Left lung (tissue), 10 donors: Measurements from ENCODE around the gene EAF2. TPM values are rescaled to one million over a fixed set of nuclear protein-coding genes. Genes with fewer than 3 reads are reported as not detected.
A peak's percentile ranks its signal among the peaks of the same experiment; 100 is the strongest.

Experiments
- ATAC-seq: fragments of 200-7000 bp; cut with Tn5 transposase; one replicate; pipeline ENCODE4 v1.9.1; 2020; ENCODE audit warnings: moderate library complexity
- DNase-seq, 4 donors: peaks; one replicate each; pipeline ENCODE4 v3.0.0-alpha.2; 2013 to 2020
- H3K27ac ChIP-seq, 2 donors: fragments of 200-600 bp; sonication (generic) in 1 of 2; one replicate each; pipeline versions ENCODE4 v1.5.0 to v1.8.0; 2020 to 2021
- H3K27me3 ChIP-seq, 2 donors: fragments of 200-600 bp; sonication (generic) in 1 of 2; one replicate each; pipeline versions ENCODE4 v1.5.0 to v1.8.0; 2020 to 2021
- H3K36me3 ChIP-seq, 2 donors: fragments of 200-600 bp; sonication (generic) in 1 of 2; one replicate each; pipeline versions ENCODE4 v1.5.0 to v1.8.0; 2020 to 2021
- H3K4me1 ChIP-seq, 2 donors: fragments of 200-600 bp; one replicate each; pipeline ENCODE4 v1.8.0; 2021
- H3K4me3 ChIP-seq, 2 donors: fragments of 200-600 bp; sonication (generic) in 1 of 2; one replicate each; pipeline versions ENCODE4 v1.5.0 to v1.8.0; 2020 to 2021; ENCODE audit warnings: mild to moderate bottlenecking in 1 of 2
- H3K9me3 ChIP-seq, 2 donors: fragments of 200-600 bp; sonication (generic) in 1 of 2; one replicate each; pipeline versions ENCODE4 v1.5.0 to v1.8.0; 2020 to 2021
- CTCF ChIP-seq, 2 donors: fragments of 200-600 bp; sonication (generic) in 1 of 2; IDR thresholded peaks; one replicate each; pipeline versions ENCODE4 v1.5.0 to v1.8.0; 2021; ENCODE audit warnings: antibody characterized with exemption in 2 of 2
- intact Hi-C, 2 donors: fragments of 100-400 bp; cut with DNase I; formaldehyde crosslinking; loops; one replicate each; pipeline versions ENCODE4 v1.11.2 to v1.14.2; 2022
- polyA plus RNA-seq, 6 donors: library from polyadenylated mRNA; unstranded; fragments of 120-200 nt; gene quantifications; one replicate each; pipeline ENCODE4 v1.2.1, GENCODE V29; 2013; ENCODE audit not compliant: insufficient read length in 6 of 6
- total RNA-seq, 2 donors: library from RNA; stranded (reverse); fragmentation: NEBNext Ultra II Directional; extraction: Animal tissue kit (Norgen Biotek cat#: 25700); gene quantifications; one replicate each; pipeline ENCODE4 v1.2.1, GENCODE V29; 2021
- donor health status: DM: no; HTN: yes; CAD: no.
- donor health status: DM: no; HTN: no; CAD: no.

EAF2 gene
- total and polyA plus RNA-seq, 8 donors, result 3.6 to 13.5 (median 4.2) TPM

GRCh38 chr3:121894301-121894990, 59.4 kb downstream of the EAF2 start, which contains the start of gene SLC15A2:
Gene SLC15A2 (plus strand): TSS chr3:121894401. CDS start chr3:121894477, 76 bp downstream.
- H3K27ac ChIP-seq, result peak within 1 kb of the TSS; percentile 50 to 59
- H3K4me3 ChIP-seq, result peak within 1 kb of the TSS; percentile 10 to 31
- peak in 3 of 4 donors; percentile 24 to 55 (median 42) for DNase-seq
- intact Hi-C loops, result no loop called here
- H3K9me3 ChIP-seq, result no peaks in the 10 kb centered on the region
- TF ChIP-seq CTCF (IDR thresholded peaks at IDR 0.05), result no peak
- H3K4me1 ChIP-seq, result peaks cover 0 to 4% of the 10 kb centered on the region in 2 donors
- peak; percentile 91 for ATAC-seq
- peaks cover 0 to 26% of the 10 kb centered on the region in 2 donors for H3K36me3 ChIP-seq
- no peaks in the 10 kb centered on the region for H3K27me3 ChIP-seq

DNA sequence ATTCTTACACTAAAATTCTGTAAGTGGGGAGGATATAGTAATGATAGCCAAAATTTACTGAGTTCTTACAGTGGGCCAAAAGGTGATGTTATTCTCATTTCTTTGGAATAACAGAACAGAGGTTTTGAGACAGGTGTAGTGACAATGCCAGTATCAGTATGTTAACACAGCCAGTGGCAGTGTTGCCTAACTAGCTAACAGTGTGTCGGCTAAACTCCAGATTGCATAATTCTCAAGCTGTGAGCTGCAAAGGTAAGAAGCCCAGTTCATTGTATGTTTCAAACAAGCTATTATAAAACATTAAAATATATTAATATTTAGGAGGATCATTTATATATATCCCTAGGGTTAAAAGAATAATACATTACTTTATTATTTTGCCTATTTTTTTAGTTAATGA, 60.1 kb downstream of the EAF2 start:
- H3K36me3 ChIP-seq, result peaks cover 0 to 27% of the 10 kb centered on the region in 2 donors
- H3K4me1 ChIP-seq, result peaks cover 0 to 4% of the 10 kb centered on the region in 2 donors
- intact Hi-C loops, result no loop called here
- no peaks in the 10 kb centered on the region for H3K27me3 ChIP-seq
- ATAC-seq (peak; percentile 88), DNase-seq (peak in 1 of 4 donors; percentile 25)
- TF ChIP-seq CTCF (IDR thresholded peaks at IDR 0.05), result no peak
- peak overlapping the region; percentile 50 to 59 for H3K27ac ChIP-seq
- H3K4me3 ChIP-seq, result peak overlapping the region; percentile 10 to 31
- H3K9me3 ChIP-seq, result no peaks in the 10 kb centered on the region

DNA sequence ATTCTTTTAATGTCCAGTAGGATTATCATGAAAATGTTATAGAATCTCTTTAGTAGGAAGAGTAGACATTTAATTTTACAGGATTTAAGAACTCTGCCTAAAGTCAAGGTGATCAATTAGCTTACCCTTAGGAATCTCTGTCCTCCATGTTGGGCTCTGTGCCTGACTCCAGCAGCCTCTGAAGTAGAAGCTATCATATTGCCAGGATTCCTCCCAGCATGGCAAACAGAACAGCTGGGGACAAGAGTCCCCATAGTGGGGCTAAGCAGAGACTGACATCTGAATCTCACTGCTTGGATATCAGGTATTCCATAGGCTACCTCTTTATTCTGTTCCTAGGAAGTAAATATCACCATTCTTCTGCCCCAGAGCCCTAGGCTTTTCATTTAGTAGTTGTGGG, 60.7 kb downstream of the EAF2 start:
- no peak for TF ChIP-seq CTCF (IDR thresholded peaks at IDR 0.05)
- intact Hi-C loops, result no loop called here
- Histone ChIP-seq H3K4me3 (no peak overlapping the region), H3K9me3 (no peaks in the 10 kb centered on the region), H3K4me1 (peaks cover 0 to 4% of the 10 kb centered on the region in 2 donors), H3K27ac (no peak overlapping the region), H3K27me3 (no peaks in the 10 kb centered on the region), H3K36me3 (peaks cover 0 to 27% of the 10 kb centered on the region in 2 donors)
- DNase-seq (no peak), ATAC-seq (no peak)

GRCh38 chr3:121896823-121897222, 61.8 kb downstream of the EAF2 start:
- Histone ChIP-seq H3K36me3 (peaks cover 0 to 27% of the 10 kb centered on the region in 2 donors), H3K27ac (no peak overlapping the region), H3K27me3 (no peaks in the 10 kb centered on the region), H3K4me3 (no peak overlapping the region), H3K9me3 (no peaks in the 10 kb centered on the region), H3K4me1 (peaks cover 0 to 4% of the 10 kb centered on the region in 2 donors)
- no peak for DNase-seq
- intact Hi-C loops, result no loop called here
- peak; percentile 40 for ATAC-seq
- no peak for TF ChIP-seq CTCF (IDR thresholded peaks at IDR 0.05)

DNA sequence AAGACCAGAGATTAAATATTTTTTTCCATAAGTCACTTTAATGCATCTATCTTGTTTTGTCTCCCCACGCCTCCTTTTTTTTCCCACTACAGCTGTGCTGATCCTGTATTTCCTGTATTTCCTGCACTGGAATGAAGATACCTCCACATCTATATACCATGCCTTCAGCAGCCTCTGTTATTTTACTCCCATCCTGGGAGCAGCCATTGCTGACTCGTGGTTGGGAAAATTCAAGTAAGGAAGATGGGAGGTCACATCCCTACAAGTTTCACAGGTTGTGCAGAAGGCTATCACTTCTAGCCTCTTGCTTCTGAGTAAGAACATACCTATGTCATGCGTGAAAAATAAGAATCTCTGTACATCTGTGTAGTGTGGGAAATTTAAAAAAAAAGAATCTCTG, 62.3 kb downstream of the EAF2 start:
- Histone ChIP-seq H3K4me3 (no peak overlapping the region), H3K36me3 (peaks cover 0 to 27% of the 10 kb centered on the region in 2 donors), H3K27me3 (no peaks in the 10 kb centered on the region), H3K27ac (no peak overlapping the region), H3K9me3 (no peaks in the 10 kb centered on the region), H3K4me1 (peaks cover 0 to 4% of the 10 kb centered on the region in 2 donors)
- intact Hi-C loops, result no loop called here
- DNase-seq, result no peak
- no peak for TF ChIP-seq CTCF (IDR thresholded peaks at IDR 0.05)
- ATAC-seq, result no peak
